GM21367 (cell line): ENCODE data around the gene MDFI.

Source experiments
- ATAC-seq: cut with Tn5 transposase; IDR thresholded peaks from one replicate; pipeline ENCODE4 v1.9.1; 2021; ENCODE audit not compliant: unreplicated experiment

The MDFI gene

GRCh38 chr6:41670703-41671360 is 32.6 kb downstream of the MDFI start:
- ATAC-seq: no peak

GRCh38 chr6:41671376-41671775 is 33.1 kb downstream of the MDFI start:
- no peak for ATAC-seq

- no peak for ATAC-seq
Measured at GRCh38 chr6:41672016-41672415, 33.7 kb downstream of the MDFI start.

GRCh38 chr6:41672816-41673703 is 34.8 kb downstream of the MDFI start:
- no peak for ATAC-seq

GRCh38 chr6:41673704-41674000 is 35.4 kb downstream of the MDFI start:
- no peak for ATAC-seq

GRCh38 chr6:41674231-41675000 is 36.1 kb downstream of the MDFI start:
- ATAC-seq: no peak

- ATAC-seq: no peak
Measured at GRCh38 chr6:41675176-41675775, 37.0 kb downstream of the MDFI start.

GRCh38 chr6:41675992-41676391 is 37.7 kb downstream of the MDFI start:
- ATAC-seq: no peak

GRCh38 chr6:41676431-41676830 is 38.2 kb downstream of the MDFI start:
- ATAC-seq: no peak

- ATAC-seq: no peak
Measured at GRCh38 chr6:41677124-41677921, 39.1 kb downstream of the MDFI start.

- no peak for ATAC-seq
Measured at GRCh38 chr6:41678511-41679084, 40.3 kb downstream of the MDFI start.

GRCh38 chr6:41679696-41680095 is 41.4 kb downstream of the MDFI start:
- ATAC-seq: no peak

GRCh38 chr6:41680182-41680965 is 42.1 kb downstream of the MDFI start:
- ATAC-seq: no peak

- ATAC-seq: no peak
Measured at GRCh38 chr6:41682056-41682477, 43.8 kb downstream of the MDFI start.

GRCh38 chr6:41682497-41683272 is 44.4 kb downstream of the MDFI start:
- no peak for ATAC-seq

- no peak for ATAC-seq
Measured at GRCh38 chr6:41683273-41683522, 44.9 kb downstream of the MDFI start.

GRCh38 chr6:41683523-41684310 is 45.4 kb downstream of the MDFI start:
- ATAC-seq: peak; percentile 53
